NCI-H2107 treated with DMSO at 0.1 percent for 48 hours (cell line): ENCODE results near the gene PNPLA5.
"Not testable (repeated sequence)": the region's sequence is repeated elsewhere in the genome, so short reads cannot be mapped to it uniquely, and the experiment has no call there.

ENCODE experiments used
- DNase-seq: peaks from one replicate; lab custom pipeline; 2025; ENCODE audit not compliant: unreplicated experiment; lab: John Stamatoyannopoulos, UW

PNPLA5 gene, protein sequence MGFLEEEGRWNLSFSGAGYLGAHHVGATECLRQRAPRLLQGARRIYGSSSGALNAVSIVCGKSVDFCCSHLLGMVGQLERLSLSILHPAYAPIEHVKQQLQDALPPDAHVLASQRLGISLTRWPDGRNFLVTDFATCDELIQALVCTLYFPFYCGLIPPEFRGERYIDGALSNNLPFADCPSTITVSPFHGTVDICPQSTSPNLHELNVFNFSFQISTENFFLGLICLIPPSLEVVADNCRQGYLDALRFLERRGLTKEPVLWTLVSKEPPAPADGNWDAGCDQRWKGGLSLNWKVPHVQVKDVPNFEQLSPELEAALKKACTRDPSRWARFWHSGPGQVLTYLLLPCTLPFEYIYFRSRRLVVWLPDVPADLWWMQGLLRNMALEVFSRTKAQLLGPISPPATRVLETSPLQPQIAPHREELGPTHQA

GRCh38 chr22:43891360-43892182 is at the start of gene PNPLA5:
Gene PNPLA5 (minus strand): TSS chr22:43892013. CDS start chr22:43891880, 133 bp downstream.
- no peak for DNase-seq

GRCh38 chr22:43941449-43941848 is 49.6 kb upstream of the PNPLA5 start:
- no peak for DNase-seq

GRCh38 chr22:43931771-43932170 is 40.0 kb upstream of the PNPLA5 start:
- DNase-seq: no peak

GRCh38 chr22:43928908-43929307 is 37.1 kb upstream of the PNPLA5 start:
- no peak for DNase-seq

GRCh38 chr22:43928468-43928867 is 36.7 kb upstream of the PNPLA5 start:
- DNase-seq: no peak

- DNase-seq: no peak
Measured at GRCh38 chr22:43926349-43926710, 34.5 kb upstream of the PNPLA5 start.

DNA sequence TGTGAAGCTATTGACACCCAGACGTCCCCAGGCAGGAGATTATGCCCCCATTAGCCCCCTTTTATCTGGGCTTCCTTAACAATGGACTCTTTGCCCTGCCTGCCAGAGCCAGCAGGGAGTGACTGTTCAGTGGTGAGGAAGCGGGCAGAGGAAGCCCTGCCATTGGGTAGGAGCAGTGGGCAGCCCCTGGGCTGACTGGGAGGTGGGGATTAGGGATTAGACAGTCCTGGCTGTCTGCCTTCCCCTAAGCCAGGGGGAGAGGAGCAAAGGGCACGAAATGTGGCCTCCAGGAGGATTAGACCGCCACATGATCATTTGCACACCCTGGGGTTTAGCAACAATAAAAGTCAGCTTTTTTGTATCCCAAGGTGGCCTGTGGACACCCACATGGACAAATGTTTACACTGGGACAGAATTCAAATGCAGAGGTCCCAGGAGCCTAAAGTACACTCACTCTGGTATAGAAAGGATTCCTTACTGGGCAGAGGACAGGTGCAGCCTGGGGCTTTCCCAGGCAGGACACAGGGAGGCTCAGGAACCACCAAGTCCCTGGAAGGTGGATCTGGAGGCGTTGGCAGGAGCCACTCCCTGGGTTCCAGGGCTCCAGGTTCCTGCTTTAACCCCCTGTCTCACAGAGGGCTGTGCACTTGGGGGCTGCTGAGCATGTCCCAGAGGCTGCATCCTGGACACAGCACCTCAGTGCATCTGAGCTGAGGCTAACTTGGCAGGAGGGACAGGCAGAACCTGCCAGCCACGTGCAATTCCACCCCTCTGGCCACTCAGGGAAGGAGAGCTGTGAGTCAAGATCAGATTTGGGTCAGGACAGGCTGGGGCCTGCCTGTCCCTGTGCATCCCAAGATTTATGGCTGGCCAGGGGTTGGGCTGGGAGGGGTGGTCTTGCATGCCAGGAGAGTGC is 33.9 kb upstream of the PNPLA5 start:
- DNase-seq: no peak

DNA sequence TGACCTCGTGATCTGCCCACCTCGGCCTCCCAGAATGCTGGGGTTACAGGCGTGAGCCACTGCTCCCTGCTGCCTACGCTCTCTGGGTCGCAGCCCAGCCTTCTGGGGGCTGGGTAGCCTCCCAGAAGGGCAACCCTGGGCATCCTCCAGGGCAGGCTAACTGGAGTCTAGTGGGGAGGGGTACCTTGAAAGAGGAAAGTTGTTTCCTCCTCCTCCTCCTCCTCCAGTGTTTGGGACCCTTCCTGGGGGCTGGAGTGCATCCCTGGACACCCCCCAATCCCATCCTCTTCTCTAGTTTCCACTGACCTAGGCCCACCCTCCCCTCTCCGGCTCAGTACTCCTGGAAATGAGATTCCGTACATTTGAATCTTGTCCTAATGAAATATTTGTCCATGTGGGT is 33.1 kb upstream of the PNPLA5 start:
- DNase-seq: no peak

DNA sequence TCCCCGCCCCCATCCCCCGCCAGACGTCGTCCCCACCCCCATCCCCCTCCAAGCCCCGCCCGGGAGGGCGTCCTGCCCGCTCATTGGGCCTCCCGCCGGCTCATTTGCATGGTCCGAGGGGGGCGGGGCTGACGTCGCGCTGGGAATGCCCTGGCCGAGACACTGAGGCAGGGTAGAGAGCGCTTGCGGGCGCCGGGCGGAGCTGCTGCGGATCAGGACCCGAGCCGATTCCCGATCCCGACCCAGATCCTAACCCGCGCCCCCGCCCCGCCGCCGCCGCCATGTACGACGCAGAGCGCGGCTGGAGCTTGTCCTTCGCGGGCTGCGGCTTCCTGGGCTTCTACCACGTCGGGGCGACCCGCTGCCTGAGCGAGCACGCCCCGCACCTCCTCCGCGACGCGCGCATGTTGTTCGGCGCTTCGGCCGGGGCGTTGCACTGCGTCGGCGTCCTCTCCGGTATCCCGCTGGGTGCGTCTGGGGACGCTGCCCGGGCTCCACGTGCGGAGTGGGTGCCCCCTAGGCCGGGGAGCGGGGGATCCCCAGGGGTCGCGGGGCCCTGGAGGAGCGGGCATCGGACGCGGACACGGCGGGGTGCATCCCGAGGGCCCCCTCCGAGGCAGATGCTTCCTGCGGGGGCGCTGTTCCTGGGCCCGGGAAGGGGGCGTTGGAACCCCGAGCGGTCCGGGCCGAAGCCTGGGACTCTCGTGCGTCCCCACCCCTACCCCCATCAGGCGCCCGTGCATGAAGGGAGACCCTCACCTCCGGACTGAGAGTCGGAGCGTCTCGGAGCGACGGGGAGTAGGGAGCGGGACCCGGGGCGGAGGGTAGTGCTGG is 32.0 kb upstream of the PNPLA5 start, which contains the start of gene PNPLA3:
Gene PNPLA3 (plus strand): TSS at position 175 of the 834 bp plus-strand sequence. CDS start 107 bp downstream, at position 282.
- DNase-seq: peak; percentile 21

GRCh38 chr22:43923191-43923590 is 31.4 kb upstream of the PNPLA5 start:
- no peak for DNase-seq

DNA sequence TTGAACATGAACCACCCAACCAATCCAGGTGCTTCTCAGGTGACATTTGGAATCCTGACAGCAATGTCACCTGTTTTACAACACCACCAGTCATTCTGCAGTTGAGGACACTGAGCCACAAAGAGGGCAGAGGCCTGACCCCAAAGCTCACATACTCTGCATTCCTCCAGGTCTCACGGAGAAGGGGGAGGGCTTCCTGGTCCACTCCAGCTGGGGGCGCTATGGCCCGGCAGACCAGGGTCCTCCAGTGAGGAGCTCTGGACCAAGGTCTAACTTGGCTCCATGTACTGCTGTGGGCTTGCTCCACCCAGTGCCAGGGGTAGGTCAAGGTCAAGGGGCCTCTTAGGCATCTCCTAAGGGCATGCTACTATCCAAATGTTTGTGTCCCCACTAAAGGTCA is 30.3 kb upstream of the PNPLA5 start:
- no peak for DNase-seq

DNA sequence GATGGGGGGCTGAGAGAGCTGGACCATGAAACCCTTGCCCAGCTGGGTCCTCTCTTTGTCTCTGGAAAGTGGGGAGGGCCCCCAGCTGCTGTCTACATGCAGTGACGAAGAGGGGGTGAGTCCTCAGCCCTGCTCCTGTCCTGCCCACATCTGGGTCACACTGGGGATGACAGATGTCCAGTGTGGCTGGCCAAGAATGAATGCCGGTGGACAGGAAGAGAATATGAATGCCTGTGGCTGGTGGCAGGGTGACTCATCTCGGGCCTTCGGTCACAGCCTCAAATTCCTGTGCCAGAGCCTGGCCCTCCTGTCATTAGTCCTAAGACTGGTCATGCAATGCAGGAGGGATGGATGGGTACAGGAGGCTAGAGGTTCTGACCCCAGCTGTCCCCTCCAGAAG is 29.6 kb upstream of the PNPLA5 start:
- DNase-seq: no peak

DNA sequence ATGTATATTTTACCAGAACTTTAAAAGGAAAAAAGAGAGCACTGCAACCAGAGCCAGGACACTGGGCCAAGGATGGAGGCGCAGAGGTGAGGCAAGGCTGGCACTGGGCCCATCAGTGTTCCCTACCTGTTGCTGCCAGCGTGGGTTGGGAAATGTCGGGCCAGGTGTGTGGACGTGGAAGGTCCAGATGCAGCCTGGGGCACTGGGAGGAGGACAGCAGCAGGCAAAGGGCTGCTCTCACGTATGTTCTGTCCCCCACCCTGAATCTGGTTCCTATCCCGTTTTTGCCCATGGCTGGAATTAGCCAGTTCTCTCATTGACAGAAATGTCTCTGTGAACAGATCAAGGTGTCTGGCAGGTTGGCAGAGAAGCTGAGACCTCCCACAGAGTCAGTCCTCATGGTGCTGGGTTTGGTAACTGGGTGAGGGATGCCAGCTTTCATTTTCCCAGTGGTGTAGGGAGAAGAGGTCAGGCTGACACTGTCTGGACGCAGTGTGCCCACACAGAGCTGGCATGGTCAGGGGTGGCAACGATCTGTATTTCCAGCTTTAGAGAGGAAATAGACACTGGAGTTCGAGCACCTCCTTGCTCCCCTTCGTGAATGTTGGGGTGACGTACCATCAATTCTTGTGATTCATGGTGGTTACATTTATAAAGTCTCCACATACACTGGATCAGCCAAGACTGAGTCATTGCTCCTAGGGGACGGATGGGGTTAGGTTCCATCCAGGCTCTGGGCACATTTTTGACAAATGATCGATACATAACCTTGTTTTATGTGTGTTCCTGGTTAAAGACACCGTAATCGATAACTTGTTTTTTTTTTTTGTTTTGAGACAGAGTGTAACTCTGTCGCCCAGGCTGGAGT is 27.5 kb upstream of the PNPLA5 start:
- no peak for DNase-seq

- no peak for DNase-seq
Measured at GRCh38 chr22:43917521-43917920, 25.7 kb upstream of the PNPLA5 start.

DNA sequence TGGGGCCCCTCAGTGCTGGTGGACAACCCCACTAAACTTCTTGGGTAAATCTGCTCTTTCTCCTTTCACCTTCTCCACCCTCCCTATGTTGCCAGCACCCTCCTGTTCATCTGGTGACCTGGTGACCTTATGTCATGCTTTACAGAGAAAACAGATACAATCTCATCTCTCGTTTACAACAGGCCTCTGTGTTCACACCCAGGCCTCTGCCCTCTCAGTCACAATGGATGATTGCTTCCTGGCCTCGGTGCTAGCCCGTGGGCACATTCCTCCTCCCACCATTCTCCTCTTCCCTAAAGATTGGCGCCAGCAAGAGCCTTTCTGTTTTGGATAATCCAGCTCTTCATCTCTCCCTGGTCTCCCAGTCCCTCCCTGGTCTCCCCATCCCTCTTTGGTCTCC is 19.5 kb upstream of the PNPLA5 start:
- DNase-seq: no peak

DNA sequence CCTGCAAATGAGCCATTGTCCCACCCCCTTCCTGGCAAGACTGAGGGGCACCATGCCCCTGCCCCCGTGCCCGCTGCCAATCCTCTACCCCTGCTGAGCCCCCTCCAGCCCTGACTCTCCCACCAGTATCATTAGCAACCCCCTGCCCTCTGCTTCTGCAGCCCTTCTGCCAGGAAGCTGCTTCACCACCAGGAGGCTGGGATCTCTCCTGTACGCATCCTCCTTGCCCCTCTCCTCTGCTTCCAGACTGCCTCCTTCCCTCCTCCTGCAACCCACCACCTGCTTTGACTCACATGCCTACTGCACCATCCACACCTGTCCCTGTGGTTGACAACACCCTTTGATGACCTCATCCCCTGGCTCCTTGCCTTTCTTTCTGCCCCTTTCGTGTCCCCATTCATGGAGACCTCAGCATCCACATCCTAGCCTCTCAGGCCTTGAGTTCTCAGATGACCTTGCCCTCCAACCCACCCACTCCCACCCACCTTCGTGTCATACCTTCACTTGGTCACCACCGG is 18.4 kb upstream of the PNPLA5 start:
- peak; percentile 11 for DNase-seq

- DNase-seq: no peak
Measured at GRCh38 chr22:43909708-43910107, 17.9 kb upstream of the PNPLA5 start.

DNA sequence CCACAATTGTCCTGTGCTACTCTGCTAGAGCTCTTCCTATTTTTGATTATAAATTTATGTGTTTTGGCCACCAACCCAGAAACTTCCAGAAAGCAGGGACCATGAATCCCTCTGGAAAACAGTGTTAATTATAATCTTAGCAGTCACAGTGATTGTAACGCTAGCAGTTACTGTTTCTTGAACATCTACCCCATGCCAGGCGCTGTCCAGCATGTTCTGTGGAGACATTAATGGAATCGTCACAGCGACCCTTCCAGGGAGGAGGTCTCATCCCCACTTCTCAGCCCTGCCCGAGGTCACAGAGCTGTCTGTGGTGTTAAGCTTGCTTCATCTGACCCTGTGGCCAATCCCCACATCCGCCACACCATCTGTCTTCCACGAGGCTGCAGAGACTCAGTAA is 13.9 kb upstream of the PNPLA5 start:
- no peak for DNase-seq

DNA sequence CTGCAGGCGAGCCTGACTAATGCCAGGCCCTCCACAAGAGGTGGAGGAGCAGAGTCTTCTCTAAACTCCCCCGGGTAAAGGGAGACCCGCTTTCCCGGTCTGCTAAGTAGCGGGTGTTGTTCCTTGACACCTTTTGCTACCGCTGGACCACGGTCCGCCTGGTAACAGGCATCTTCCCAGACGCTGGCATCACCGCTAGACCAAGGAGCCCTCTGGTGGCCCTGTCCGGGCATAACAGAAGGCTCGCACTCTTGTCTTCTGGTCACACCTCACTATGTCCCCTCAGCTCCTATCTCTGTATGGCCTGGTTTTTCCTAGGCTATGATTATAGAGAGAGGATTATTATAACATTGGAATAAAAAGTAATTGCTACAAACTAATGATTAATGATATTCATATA is 12.6 kb upstream of the PNPLA5 start:
- not testable (repeated sequence) for DNase-seq
